GM19193 (cell line): ENCODE data around the gene BMPR1A.

Source experiments
- POLR2A ChIP-seq: IDR thresholded peaks from 4 replicates; pipeline ENCODE4 v1.6.1; 2011; ENCODE audit not compliant: insufficient read depth, insufficient read length; ENCODE audit errors: extremely low read depth

BMPR1A gene

GRCh38 chr10:86942441-86943315, 186.3 kb downstream of the BMPR1A start:
- TF ChIP-seq POLR2A: no peak

GRCh38 chr10:86943316-86944030, 187.1 kb downstream of the BMPR1A start:
- no peak for TF ChIP-seq POLR2A

- TF ChIP-seq POLR2A: no peak
Observed at GRCh38 chr10:86944031-86944419, 187.6 kb downstream of the BMPR1A start.

- TF ChIP-seq POLR2A: no peak
Observed at GRCh38 chr10:86944471-86944870, 188.1 kb downstream of the BMPR1A start.

GRCh38 chr10:86944907-86945306, 188.5 kb downstream of the BMPR1A start:
- no peak for TF ChIP-seq POLR2A

- TF ChIP-seq POLR2A: no peak
Observed at GRCh38 chr10:86945361-86946212, 189.2 kb downstream of the BMPR1A start.

GRCh38 chr10:86946213-86947155, 190.1 kb downstream of the BMPR1A start:
- TF ChIP-seq POLR2A: no peak

- no peak for TF ChIP-seq POLR2A
Observed at GRCh38 chr10:86950349-86950748, 193.9 kb downstream of the BMPR1A start.

GRCh38 chr10:86951184-86951761, 194.9 kb downstream of the BMPR1A start:
- no peak for TF ChIP-seq POLR2A

GRCh38 chr10:86952106-86952505, 195.7 kb downstream of the BMPR1A start:
- no peak for TF ChIP-seq POLR2A

- TF ChIP-seq POLR2A: no peak
Observed at GRCh38 chr10:86953747-86954680, 197.6 kb downstream of the BMPR1A start.

- TF ChIP-seq POLR2A: no peak
Observed at GRCh38 chr10:86954681-86955500, 198.5 kb downstream of the BMPR1A start.
